ENCODE results near the gene VWA8. TPM values are rescaled to one million over a fixed set of nuclear protein-coding genes. Genes with fewer than 3 reads are reported as not detected.
"Not testable (repeated sequence)": the region's sequence is repeated elsewhere in the genome, so short reads cannot be mapped to it uniquely, and the experiment has no call there.

Gene VWA8
- total and polyA plus RNA-seq, 2 donors, result 8.1 to 20.9 TPM

DNA sequence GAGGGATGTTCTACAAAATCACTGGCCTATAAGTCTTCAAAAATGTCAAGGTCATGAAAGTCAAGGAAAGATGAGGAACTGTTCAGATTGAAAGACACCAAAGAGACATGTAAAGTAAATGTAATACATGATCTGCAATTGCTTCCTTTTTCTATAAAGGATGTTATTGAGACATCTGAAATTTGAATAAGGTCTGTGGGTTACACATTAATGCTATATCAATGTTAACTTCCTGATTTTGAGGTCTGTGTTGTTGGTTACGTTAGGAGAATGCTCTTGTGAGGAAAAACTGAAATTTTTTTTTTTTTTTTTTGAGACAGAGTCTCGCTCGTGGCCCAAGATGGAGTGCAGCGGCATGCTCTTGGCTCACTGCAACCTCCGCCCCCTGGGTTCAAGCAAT, 306.1 kb downstream of the VWA8 start:
- Histone ChIP-seq H3K4me3 (ENCODE audit: low read length in 2 of 2) (no peak overlapping the region), H3K9me3 (ENCODE audit: control insufficient read depth in 2 of 2, insufficient read depth in 1 of 2, low read length in 1 of 2) (no peaks in the 10 kb centered on the region), H3K27ac (ENCODE audit: low read depth in 1 of 2, low read length in 1 of 2) (no peak overlapping the region), H3K27me3 (ENCODE audit: control insufficient read depth in 2 of 2, insufficient read depth in 1 of 2, low read length in 1 of 2) (no peaks in the 10 kb centered on the region), H3K36me3 (ENCODE audit: control insufficient read depth in 2 of 2, insufficient read depth in 2 of 2, low read length in 1 of 2) (no peaks in the 10 kb centered on the region), H3K4me1 (ENCODE audit: control insufficient read depth in 2 of 2, insufficient read depth in 2 of 2, low read length in 2 of 2) (peaks cover 4 to 6% of the 10 kb centered on the region in 2 donors)
- no peak for DNase-seq (ENCODE audit: low read depth in 6 of 9, low spot score in 9 of 9)
- 83% methylated on average over 5 of the region's 5 CpGs for WGBS

DNA sequence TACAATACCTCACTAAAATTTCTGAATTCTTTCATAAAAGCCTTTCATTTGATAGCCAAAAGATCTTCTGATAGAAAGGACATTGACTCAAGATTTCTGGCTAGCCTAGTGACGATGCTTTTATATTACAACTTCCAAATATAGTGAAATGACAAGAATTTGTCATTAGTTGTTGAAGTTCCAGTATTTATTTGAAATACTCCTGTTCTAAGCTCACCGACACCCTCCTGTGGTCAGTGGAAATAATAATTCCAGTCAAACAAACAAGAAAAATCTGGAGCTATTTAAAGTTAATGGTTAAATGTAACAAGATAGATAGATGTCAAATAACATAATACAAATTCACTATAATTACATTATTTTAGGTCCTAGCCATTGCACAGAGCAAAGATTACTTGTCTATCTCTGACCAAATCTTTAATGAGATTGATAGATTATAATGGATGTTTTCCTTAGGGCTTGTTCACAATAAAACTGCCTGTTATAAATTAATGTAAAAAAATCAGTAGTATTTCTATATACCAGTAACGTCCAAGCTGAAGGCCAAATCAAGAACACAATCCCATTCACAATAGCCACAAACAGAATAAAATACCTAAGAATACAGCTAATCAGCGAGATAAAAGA, 308.1 kb downstream of the VWA8 start:
- H3K4me1 ChIP-seq (ENCODE audit: control insufficient read depth in 2 of 2, insufficient read depth in 2 of 2, low read length in 2 of 2), result peaks cover 4 to 6% of the 10 kb centered on the region in 2 donors
- WGBS, result 81% methylated on average over 4 of the region's 4 CpGs
- H3K27ac ChIP-seq (ENCODE audit: low read depth in 1 of 2, low read length in 1 of 2), result no peak overlapping the region
- DNase-seq (ENCODE audit: low read depth in 6 of 9, low spot score in 9 of 9), result peak in 8 of 9 donors; percentile 17 to 65 (median 27)
- H3K4me3 ChIP-seq (ENCODE audit: low read length in 2 of 2), result no peak overlapping the region
- H3K36me3 ChIP-seq (ENCODE audit: control insufficient read depth in 2 of 2, insufficient read depth in 2 of 2, low read length in 1 of 2), result no peaks in the 10 kb centered on the region
- H3K9me3 ChIP-seq (ENCODE audit: control insufficient read depth in 2 of 2, insufficient read depth in 1 of 2, low read length in 1 of 2), result no peaks in the 10 kb centered on the region
- H3K27me3 ChIP-seq (ENCODE audit: control insufficient read depth in 2 of 2, insufficient read depth in 1 of 2, low read length in 1 of 2), result no peaks in the 10 kb centered on the region

DNA sequence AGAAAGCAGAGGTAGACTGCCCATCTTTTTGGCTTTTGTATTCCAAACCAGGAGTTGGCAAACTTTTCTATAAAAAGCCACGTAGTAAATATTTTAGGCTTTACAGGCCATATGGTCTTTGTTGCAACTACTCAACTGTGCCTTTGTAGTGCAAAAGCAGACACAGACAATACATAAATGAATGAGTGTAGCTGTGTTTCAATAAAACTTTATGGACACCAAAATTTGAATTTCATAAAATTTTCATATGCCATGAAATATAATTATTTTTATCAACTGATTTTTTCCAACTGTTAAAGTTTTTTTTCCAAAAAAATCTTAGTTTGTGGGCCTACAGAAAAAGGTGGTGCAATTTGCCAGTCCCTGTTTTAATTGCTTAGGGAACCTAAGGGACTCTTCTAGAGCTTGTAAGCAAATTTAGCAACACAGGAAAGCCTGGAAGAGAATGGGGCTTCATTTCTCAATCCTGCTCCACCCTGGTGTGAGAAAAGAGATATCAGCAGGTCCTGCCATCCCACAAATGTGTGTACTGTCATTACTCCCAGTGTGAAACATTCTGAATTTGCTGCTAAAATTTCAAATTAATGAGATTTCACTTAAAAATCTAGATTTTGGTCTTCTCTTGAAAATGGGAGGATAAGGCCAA, 309.4 kb downstream of the VWA8 start:
- no peaks in the 10 kb centered on the region for H3K36me3 ChIP-seq (ENCODE audit: control insufficient read depth in 2 of 2, insufficient read depth in 2 of 2, low read length in 1 of 2)
- H3K4me1 ChIP-seq (ENCODE audit: control insufficient read depth in 2 of 2, insufficient read depth in 2 of 2, low read length in 2 of 2), result peaks cover 4 to 6% of the 10 kb centered on the region in 2 donors
- no peak for DNase-seq (ENCODE audit: low read depth in 6 of 9, low spot score in 9 of 9)
- H3K27ac ChIP-seq (ENCODE audit: low read depth in 1 of 2, low read length in 1 of 2), result peak overlapping the region in 1 of 2 donors; percentile 38
- WGBS, result 96% methylated on average over 1 of the region's 1 CpG
- H3K9me3 ChIP-seq (ENCODE audit: control insufficient read depth in 2 of 2, insufficient read depth in 1 of 2, low read length in 1 of 2), result no peaks in the 10 kb centered on the region
- H3K27me3 ChIP-seq (ENCODE audit: control insufficient read depth in 2 of 2, insufficient read depth in 1 of 2, low read length in 1 of 2), result no peaks in the 10 kb centered on the region
- no peak overlapping the region for H3K4me3 ChIP-seq (ENCODE audit: low read length in 2 of 2)

DNA sequence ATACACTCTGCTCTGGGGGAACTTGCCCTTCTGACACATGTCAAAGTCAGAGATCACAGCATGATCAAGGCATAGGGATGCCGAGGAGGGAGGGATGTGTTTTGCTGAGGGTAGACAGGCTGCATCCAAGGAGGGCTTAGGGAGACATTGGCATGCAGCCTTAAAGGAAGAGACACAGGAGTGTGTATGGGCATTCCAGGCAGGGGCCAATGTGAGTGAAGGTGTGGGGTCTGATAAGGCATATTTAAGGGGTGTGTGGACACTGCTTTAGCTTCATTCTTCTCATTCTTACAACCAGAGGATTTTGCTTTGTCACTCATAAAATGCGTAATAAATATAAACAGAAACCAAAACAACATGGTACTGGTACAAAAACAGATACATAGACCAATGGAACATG, 310.2 kb downstream of the VWA8 start:
- no peak for DNase-seq (ENCODE audit: low read depth in 6 of 9, low spot score in 9 of 9)
- Histone ChIP-seq H3K36me3 (ENCODE audit: control insufficient read depth in 2 of 2, insufficient read depth in 2 of 2, low read length in 1 of 2) (no peaks in the 10 kb centered on the region), H3K27me3 (ENCODE audit: control insufficient read depth in 2 of 2, insufficient read depth in 1 of 2, low read length in 1 of 2) (no peaks in the 10 kb centered on the region), H3K27ac (ENCODE audit: low read depth in 1 of 2, low read length in 1 of 2) (no peak overlapping the region), H3K4me1 (ENCODE audit: control insufficient read depth in 2 of 2, insufficient read depth in 2 of 2, low read length in 2 of 2) (peaks cover 4 to 6% of the 10 kb centered on the region in 2 donors), H3K4me3 (ENCODE audit: low read length in 2 of 2) (no peak overlapping the region), H3K9me3 (ENCODE audit: control insufficient read depth in 2 of 2, insufficient read depth in 1 of 2, low read length in 1 of 2) (no peaks in the 10 kb centered on the region)
- WGBS, result 99% methylated on average over 2 of the region's 2 CpGs

DNA sequence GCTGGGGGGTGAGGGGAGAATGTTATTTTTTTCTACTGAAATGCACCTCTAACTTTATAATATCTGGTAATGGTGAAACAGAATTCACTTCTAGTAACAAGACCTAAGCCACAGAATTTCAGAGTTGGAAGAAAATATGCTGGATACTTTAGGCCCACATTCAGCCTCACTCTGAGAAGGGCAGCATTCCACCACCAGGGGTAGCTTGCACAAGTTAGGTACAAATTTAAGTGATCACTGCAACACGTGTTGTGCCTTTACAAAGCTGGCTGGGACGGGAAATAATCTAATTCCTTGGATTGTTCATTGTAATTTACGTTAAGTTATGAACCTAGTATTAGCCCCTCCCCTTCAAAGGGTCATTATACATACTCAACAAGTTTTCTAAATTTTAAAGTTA, 311.2 kb downstream of the VWA8 start:
- no peak overlapping the region for H3K4me3 ChIP-seq (ENCODE audit: low read length in 2 of 2)
- no peak for DNase-seq (ENCODE audit: low read depth in 6 of 9, low spot score in 9 of 9)
- no peaks in the 10 kb centered on the region for H3K9me3 ChIP-seq (ENCODE audit: control insufficient read depth in 2 of 2, insufficient read depth in 1 of 2, low read length in 1 of 2)
- peaks cover 4 to 6% of the 10 kb centered on the region in 2 donors for H3K4me1 ChIP-seq (ENCODE audit: control insufficient read depth in 2 of 2, insufficient read depth in 2 of 2, low read length in 2 of 2)
- WGBS, result 96% methylated on average over 3 of the region's 3 CpGs
- no peaks in the 10 kb centered on the region for H3K36me3 ChIP-seq (ENCODE audit: control insufficient read depth in 2 of 2, insufficient read depth in 2 of 2, low read length in 1 of 2)
- H3K27me3 ChIP-seq (ENCODE audit: control insufficient read depth in 2 of 2, insufficient read depth in 1 of 2, low read length in 1 of 2), result no peaks in the 10 kb centered on the region
- H3K27ac ChIP-seq (ENCODE audit: low read depth in 1 of 2, low read length in 1 of 2), result no peak overlapping the region

DNA sequence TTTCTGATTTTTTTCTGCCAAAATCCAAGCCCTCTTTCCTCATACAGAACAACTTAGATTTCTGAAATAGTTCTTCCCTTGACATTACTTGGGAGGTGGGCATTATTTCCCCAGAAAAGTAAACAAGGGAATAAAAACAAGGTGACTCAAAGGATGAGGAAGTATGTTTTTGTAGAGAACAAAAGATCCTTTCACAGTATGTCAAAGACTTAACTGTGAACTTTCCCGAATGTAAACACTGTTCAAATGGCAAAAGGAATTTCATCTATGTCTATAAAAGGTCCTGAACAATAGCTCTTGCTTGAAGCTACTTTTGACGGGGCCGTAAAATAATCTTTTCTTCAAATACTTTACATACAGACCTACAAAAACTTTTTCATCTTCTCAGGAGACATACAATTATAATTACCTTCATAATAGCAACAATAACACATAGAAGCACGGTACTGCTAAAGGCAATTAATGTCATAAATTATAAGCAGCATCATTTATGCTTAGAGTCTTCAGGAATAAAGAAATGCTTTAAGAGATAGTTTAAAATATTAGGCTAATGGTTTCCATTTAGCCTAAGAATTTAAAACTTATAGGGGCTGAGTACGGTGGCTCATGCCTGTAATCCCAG, 312.5 kb downstream of the VWA8 start:
- Histone ChIP-seq H3K9me3 (ENCODE audit: control insufficient read depth in 2 of 2, insufficient read depth in 1 of 2, low read length in 1 of 2) (no peaks in the 10 kb centered on the region), H3K4me3 (ENCODE audit: low read length in 2 of 2) (no peak overlapping the region), H3K27ac (ENCODE audit: low read depth in 1 of 2, low read length in 1 of 2) (no peak overlapping the region), H3K4me1 (ENCODE audit: control insufficient read depth in 2 of 2, insufficient read depth in 2 of 2, low read length in 2 of 2) (peaks cover 4 to 8% of the 10 kb centered on the region in 2 donors), H3K27me3 (ENCODE audit: control insufficient read depth in 2 of 2, insufficient read depth in 1 of 2, low read length in 1 of 2) (no peaks in the 10 kb centered on the region), H3K36me3 (ENCODE audit: control insufficient read depth in 2 of 2, insufficient read depth in 2 of 2, low read length in 1 of 2) (no peaks in the 10 kb centered on the region)
- DNase-seq (ENCODE audit: low read depth in 6 of 9, low spot score in 9 of 9), result no peak
- WGBS, result 97% methylated on average over 5 of the region's 5 CpGs

DNA sequence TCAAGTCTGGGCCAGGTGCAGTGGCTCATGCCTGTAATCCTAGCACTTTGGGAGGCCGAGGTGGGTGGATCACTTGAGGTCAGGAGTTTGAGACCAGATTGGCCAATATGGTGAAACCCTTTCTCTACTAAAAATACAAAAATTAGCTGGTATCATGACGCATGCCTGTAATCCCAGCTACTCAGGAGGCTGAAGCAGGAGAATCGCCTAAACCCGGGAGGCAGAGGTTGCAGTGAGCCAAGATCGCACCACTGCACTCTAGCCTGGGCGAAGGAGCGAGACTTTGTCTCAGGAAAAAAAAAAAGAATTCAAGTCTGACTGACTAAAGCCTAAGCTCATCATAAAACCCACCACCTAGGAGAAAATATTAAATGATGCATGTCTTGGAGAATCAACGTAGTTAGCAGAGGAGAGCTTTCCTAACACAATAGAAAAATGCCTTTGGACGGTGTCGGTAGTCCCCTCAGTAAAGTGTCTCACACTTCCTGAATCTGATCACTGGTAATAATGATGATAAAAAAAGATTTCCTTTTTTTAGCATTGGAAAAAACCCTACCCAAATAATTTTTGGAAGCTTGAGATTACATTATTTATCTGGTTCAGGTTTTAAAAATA, 313.1 kb downstream of the VWA8 start:
- not testable (repeated sequence) for H3K27me3 ChIP-seq (ENCODE audit: control insufficient read depth in 2 of 2, insufficient read depth in 1 of 2, low read length in 1 of 2); H3K4me3 ChIP-seq (ENCODE audit: low read length in 2 of 2); H3K36me3 ChIP-seq (ENCODE audit: control insufficient read depth in 2 of 2, insufficient read depth in 2 of 2, low read length in 1 of 2); H3K27ac ChIP-seq (ENCODE audit: low read depth in 1 of 2, low read length in 1 of 2); H3K9me3 ChIP-seq (ENCODE audit: control insufficient read depth in 2 of 2, insufficient read depth in 1 of 2, low read length in 1 of 2); H3K4me1 ChIP-seq (ENCODE audit: control insufficient read depth in 2 of 2, insufficient read depth in 2 of 2, low read length in 2 of 2); DNase-seq (ENCODE audit: low read depth in 6 of 9, low spot score in 9 of 9)
- 96% methylated on average over 10 of the region's 10 CpGs for WGBS

DNA sequence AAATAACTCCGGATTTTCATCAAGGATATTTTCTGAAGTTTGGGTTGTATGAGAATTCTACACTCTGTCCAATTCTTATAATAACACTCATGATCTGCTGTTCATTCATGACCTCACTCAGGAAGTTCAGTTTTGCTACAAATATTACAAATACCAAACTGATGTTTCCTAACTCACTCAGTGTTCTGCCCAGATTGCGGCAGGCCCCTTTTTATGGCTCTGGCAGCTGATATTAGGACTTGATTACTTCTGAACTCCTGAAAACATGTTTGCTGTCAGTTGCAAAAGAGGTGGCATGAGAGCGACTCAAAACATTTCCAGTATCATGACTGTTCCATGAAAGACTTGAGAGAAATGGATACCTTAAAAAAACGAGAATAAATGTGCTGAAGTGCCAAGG, 315.6 kb downstream of the VWA8 start:
- no peak overlapping the region for H3K4me3 ChIP-seq (ENCODE audit: low read length in 2 of 2)
- no peaks in the 10 kb centered on the region for H3K36me3 ChIP-seq (ENCODE audit: control insufficient read depth in 2 of 2, insufficient read depth in 2 of 2, low read length in 1 of 2)
- H3K9me3 ChIP-seq (ENCODE audit: control insufficient read depth in 2 of 2, insufficient read depth in 1 of 2, low read length in 1 of 2), result no peaks in the 10 kb centered on the region
- DNase-seq (ENCODE audit: low read depth in 6 of 9, low spot score in 9 of 9), result no peak
- peaks cover 0 to 3% of the 10 kb centered on the region in 2 donors for H3K4me1 ChIP-seq (ENCODE audit: control insufficient read depth in 2 of 2, insufficient read depth in 2 of 2, low read length in 2 of 2)
- H3K27ac ChIP-seq (ENCODE audit: low read depth in 1 of 2, low read length in 1 of 2), result no peak overlapping the region
- no peaks in the 10 kb centered on the region for H3K27me3 ChIP-seq (ENCODE audit: control insufficient read depth in 2 of 2, insufficient read depth in 1 of 2, low read length in 1 of 2)
- WGBS, result 96% methylated on average over 4 of the region's 4 CpGs

DNA sequence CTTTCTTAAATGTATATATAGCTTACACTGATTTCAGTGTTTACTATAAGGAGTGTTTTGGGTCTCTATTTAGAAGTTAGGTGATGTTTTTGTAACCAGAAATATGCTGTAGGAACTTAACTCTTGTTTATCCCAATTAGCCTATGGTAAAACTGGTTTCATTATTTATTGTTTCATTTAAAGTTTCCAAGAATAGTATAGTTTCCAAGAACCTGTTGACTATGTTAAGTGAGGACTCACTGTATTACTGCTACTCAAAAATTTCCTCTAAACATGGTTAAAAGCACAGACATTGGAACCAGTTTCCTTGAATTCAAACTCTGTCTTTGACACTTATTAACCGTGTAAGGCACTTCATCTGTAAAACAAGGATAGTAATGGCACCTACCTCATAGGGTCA, 316.2 kb downstream of the VWA8 start:
- no peak for DNase-seq (ENCODE audit: low read depth in 6 of 9, low spot score in 9 of 9)
- peaks cover 0 to 3% of the 10 kb centered on the region in 2 donors for H3K4me1 ChIP-seq (ENCODE audit: control insufficient read depth in 2 of 2, insufficient read depth in 2 of 2, low read length in 2 of 2)
- WGBS, result 99% methylated on average over 1 of the region's 1 CpG

More for the DNA sequence above, 316.2 kb downstream of the VWA8 start:
- H3K4me3 ChIP-seq (ENCODE audit: low read length in 2 of 2), result no peak overlapping the region
- H3K27ac ChIP-seq (ENCODE audit: low read depth in 1 of 2, low read length in 1 of 2), result no peak overlapping the region
- no peaks in the 10 kb centered on the region for H3K36me3 ChIP-seq (ENCODE audit: control insufficient read depth in 2 of 2, insufficient read depth in 2 of 2, low read length in 1 of 2)
- H3K9me3 ChIP-seq (ENCODE audit: control insufficient read depth in 2 of 2, insufficient read depth in 1 of 2, low read length in 1 of 2), result no peaks in the 10 kb centered on the region
- H3K27me3 ChIP-seq (ENCODE audit: control insufficient read depth in 2 of 2, insufficient read depth in 1 of 2, low read length in 1 of 2), result no peaks in the 10 kb centered on the region

Data from thymus (tissue), 11 donors.